ENCODE measurements around the gene GORASP1.

Gene GORASP1

GRCh38 chr3:39140341-39140971 lies 33.0 kb upstream of the GORASP1 start:
- DNase-seq: no peak

- DNase-seq: no peak
Measured at GRCh38 chr3:39139442-39139841, 32.0 kb upstream of the GORASP1 start.

- no peak for DNase-seq
Measured at GRCh38 chr3:39138804-39139415, 31.5 kb upstream of the GORASP1 start.

- DNase-seq: no peak
Measured at GRCh38 chr3:39137991-39138803, 30.8 kb upstream of the GORASP1 start.

GRCh38 chr3:39137435-39137936 lies 30.1 kb upstream of the GORASP1 start:
- DNase-seq: no peak

- no peak for DNase-seq
Measured at GRCh38 chr3:39136533-39137434, 29.4 kb upstream of the GORASP1 start.

- DNase-seq: no peak
Measured at GRCh38 chr3:39135170-39135805, 27.9 kb upstream of the GORASP1 start.

GRCh38 chr3:39134305-39134704 lies 26.9 kb upstream of the GORASP1 start:
- DNase-seq: no peak

GRCh38 chr3:39133822-39134221 lies 26.4 kb upstream of the GORASP1 start:
- DNase-seq: no peak

- no peak for DNase-seq
Measured at GRCh38 chr3:39133093-39133490, 25.7 kb upstream of the GORASP1 start.

- DNase-seq: no peak
Measured at GRCh38 chr3:39132096-39133092, 25.0 kb upstream of the GORASP1 start.

- no peak for DNase-seq
Measured at GRCh38 chr3:39130693-39131265, 23.4 kb upstream of the GORASP1 start.

GRCh38 chr3:39130026-39130425 lies 22.6 kb upstream of the GORASP1 start:
- DNase-seq: no peak

- DNase-seq: no peak
Measured at GRCh38 chr3:39128951-39129350, 21.5 kb upstream of the GORASP1 start.

- DNase-seq: no peak
Measured at GRCh38 chr3:39127908-39128304, 20.5 kb upstream of the GORASP1 start.

- no peak for DNase-seq
Measured at GRCh38 chr3:39127269-39127907, 20.0 kb upstream of the GORASP1 start.

GRCh38 chr3:39126532-39127071 lies 19.2 kb upstream of the GORASP1 start:
- no peak for DNase-seq

GRCh38 chr3:39125841-39126500 lies 18.5 kb upstream of the GORASP1 start:
- DNase-seq: no peak
